H1 (cell line): Measurements from ENCODE around the gene PCCA. TPM values are rescaled to one million over a fixed set of nuclear protein-coding genes. Genes with fewer than 3 reads are reported as not detected.

ENCODE experiments used
- CTCF ChIA-PET: fragments of 300-600 bp; sonication (Branson Sonifier 250); formaldehyde crosslinking; loops from one replicate; lab custom pipeline; 2021; ENCODE audit not compliant: partially characterized antibody; lab: Charles Lee
- POLR2A ChIA-PET: fragments of 300-600 bp; sonication (Branson Sonifier 250); formaldehyde crosslinking; loops from one replicate; lab custom pipeline; 2021; ENCODE audit warnings: inconsistent platforms; ENCODE audit not compliant: partially characterized antibody; lab: Charles Lee
- DNase-seq, 2 experiments: peaks; one replicate each; pipeline versions ENCODE4 v3.0.0 to v3.0.0-alpha.2; 2010 to 2022; ENCODE audit warnings: low spot score in 2 of 2, low read depth in 1 of 2, mixed read lengths in 1 of 2
- FAIRE-seq: peaks from 2 replicates; lab custom pipeline; 2011; peaks lifted over from hg19 to GRCh38; lab: Jason Lieb, UNC
- H2AFZ ChIP-seq: 2 replicates; pipeline ENCODE4 v1.8.1; 2012; ENCODE audit warnings: low read length, inconsistent platforms
- H2AK5ac ChIP-seq: 2 replicates; pipeline ENCODE4 v1.6.1; 2013; ENCODE audit warnings: low read depth, low read length
- H2BK120ac ChIP-seq: replicated peaks from 2 replicates; pipeline ENCODE3; 2013; ENCODE audit warnings: low read depth, low read length, inconsistent platforms
- H2BK12ac ChIP-seq: 2 replicates; pipeline ENCODE4 v1.6.1; 2013; ENCODE audit warnings: low read depth, low read length
- H2BK15ac ChIP-seq: 2 replicates; pipeline ENCODE4 v1.6.1; 2013; ENCODE audit warnings: low read length
- H2BK20ac ChIP-seq: 2 replicates; pipeline ENCODE4 v1.6.1; 2013; ENCODE audit warnings: low read length
- H2BK5ac ChIP-seq: 2 replicates; pipeline ENCODE4 v1.6.1; 2013; ENCODE audit warnings: low read depth, low read length
- H3K14ac ChIP-seq: 2 replicates; pipeline ENCODE4 v1.6.1; 2013; ENCODE audit warnings: inconsistent platforms; ENCODE audit not compliant: insufficient read length
- H3K18ac ChIP-seq: 2 replicates; pipeline ENCODE4 v1.6.1; 2013; ENCODE audit warnings: low read length; ENCODE audit errors: extremely low read depth
- H3K23ac ChIP-seq: 2 replicates; pipeline ENCODE4 v1.6.1; 2013; ENCODE audit warnings: inconsistent platforms; ENCODE audit not compliant: insufficient read length
- H3K23me2 ChIP-seq: 2 replicates; pipeline ENCODE4 v1.6.1; 2013; ENCODE audit warnings: low read depth, low read length
- H3K27ac ChIP-seq: 2 replicates; pipeline ENCODE4 v1.6.1; 2011; ENCODE audit warnings: low read depth, low read length, inconsistent platforms
- H3K27me3 ChIP-seq, 4 experiments: replicated peaks in 1 of 4; 1 replicate in 1 of 4; 2 replicates in 3 of 4; pipeline versions ENCODE4 v1.6.1 to v1.8.1; 2011 to 2013; ENCODE audit warnings: low read length in 3 of 4, mild to moderate bottlenecking in 3 of 4, inconsistent platforms in 2 of 4, mixed read lengths in 2 of 4, moderate library complexity in 1 of 4; ENCODE audit not compliant: control insufficient read depth in 3 of 4, insufficient read depth in 3 of 4; ENCODE audit errors: extremely low read depth in 1 of 4
- H3K36me3 ChIP-seq, 4 experiments: 2 replicates each; pipeline versions ENCODE4 v1.6.1 to v1.8.1; 2011 to 2013; ENCODE audit warnings: mild to moderate bottlenecking in 4 of 4, low read length in 3 of 4, moderate library complexity in 2 of 4, control low read depth in 1 of 4, inconsistent platforms in 1 of 4; ENCODE audit not compliant: insufficient read depth in 4 of 4, control insufficient read depth in 2 of 4
- H3K4ac ChIP-seq: replicated peaks from 2 replicates; pipeline ENCODE3; 2013; ENCODE audit warnings: low read length, low read depth, mixed read lengths, inconsistent platforms; ENCODE audit not compliant: insufficient read length
- H3K4me1 ChIP-seq, 4 experiments: replicated peaks in 1 of 4; 1 replicate in 1 of 4; 2 replicates in 3 of 4; pipeline versions ENCODE4 v1.6.1 to v1.8.1; 2011 to 2013; ENCODE audit warnings: low read length in 3 of 4, inconsistent platforms in 2 of 4, mixed read lengths in 1 of 4; ENCODE audit not compliant: insufficient read depth in 4 of 4, control insufficient read depth in 3 of 4
- H3K4me2 ChIP-seq, 2 experiments: 2 replicates each; pipeline versions ENCODE4 v1.6.1 to v1.8.1; 2011 to 2013; ENCODE audit warnings: low read depth in 2 of 2, low read length in 2 of 2, control low read depth in 1 of 2, inconsistent platforms in 1 of 2, mild to moderate bottlenecking in 1 of 2; ENCODE audit not compliant: insufficient read depth in 1 of 2
- H3K4me3 ChIP-seq, 4 experiments: fragments of 200-600, 300-600 bp in 1 of 4; sonication (generic), shearing (Covaris generic), sonication (Bioruptor Twin) in 1 of 4; 2 replicates each; pipeline versions ENCODE4 v1.5.1 to v1.8.1; 2011 to 2016; ENCODE audit warnings: low read length in 4 of 4, low read depth in 3 of 4, control low read depth in 2 of 4, inconsistent platforms in 2 of 4, mild to moderate bottlenecking in 2 of 4, mixed read lengths in 1 of 4, moderate library complexity in 1 of 4; ENCODE audit not compliant: insufficient read depth in 2 of 4; ENCODE audit errors: extremely low read depth in 1 of 4
- H3K56ac ChIP-seq: replicated peaks from 2 replicates; pipeline ENCODE3; 2013; ENCODE audit warnings: low read depth, mild to moderate bottlenecking, mixed read lengths, low read length, inconsistent platforms; ENCODE audit not compliant: insufficient read length
- H3K79me1 ChIP-seq: 2 replicates; pipeline ENCODE4 v1.6.1; 2013; ENCODE audit warnings: low read depth, low read length, control low read depth
- H3K79me2 ChIP-seq, 2 experiments: 2 replicates each; pipeline versions ENCODE4 v1.6.1 to v1.8.1; 2012 to 2013; ENCODE audit warnings: low read length in 2 of 2, mild to moderate bottlenecking in 2 of 2, inconsistent platforms in 1 of 2; ENCODE audit not compliant: insufficient read depth in 2 of 2, control insufficient read depth in 1 of 2
- H3K9ac ChIP-seq, 4 experiments: replicated peaks in 1 of 4; 1 replicate in 1 of 4; 2 replicates in 3 of 4; pipeline versions ENCODE4 v1.6.1 to v1.8.1; 2011 to 2013; ENCODE audit warnings: low read depth in 3 of 4, low read length in 3 of 4, control low read depth in 2 of 4, mild to moderate bottlenecking in 2 of 4, moderate library complexity in 2 of 4, inconsistent platforms in 1 of 4; ENCODE audit errors: extremely low read depth in 1 of 4
- H3K9me3 ChIP-seq, 2 experiments: 2 replicates each; pipeline versions ENCODE4 v1.6.1 to v1.8.1; 2012 to 2013; ENCODE audit warnings: mild to moderate bottlenecking in 2 of 2, moderate library complexity in 2 of 2, control low read depth in 1 of 2, inconsistent platforms in 1 of 2, low read depth in 1 of 2, low read length in 1 of 2, mixed read lengths in 1 of 2; ENCODE audit not compliant: insufficient read depth in 2 of 2
- H4K20me1 ChIP-seq, 2 experiments: replicated peaks in 1 of 2; 2 replicates each; pipeline versions ENCODE3 to v1.8.1; 2011 to 2013; ENCODE audit warnings: inconsistent platforms in 2 of 2, low read length in 2 of 2, mild to moderate bottlenecking in 1 of 2; ENCODE audit not compliant: insufficient read depth in 2 of 2, control insufficient read depth in 1 of 2
- H4K5ac ChIP-seq: 2 replicates; pipeline ENCODE4 v1.6.1; 2013; ENCODE audit warnings: low read length, low read depth, mixed read lengths, inconsistent platforms; ENCODE audit not compliant: insufficient read length
- H4K8ac ChIP-seq: 2 replicates; pipeline ENCODE4 v1.8.0; 2013; ENCODE audit warnings: mild to moderate bottlenecking, moderate library complexity, low read length, inconsistent platforms; ENCODE audit not compliant: insufficient read depth; ENCODE audit errors: extremely low read depth
- H4K91ac ChIP-seq: replicated peaks from 2 replicates; pipeline ENCODE3; 2013; ENCODE audit warnings: low read length, mixed read lengths, inconsistent platforms; ENCODE audit not compliant: insufficient read length
- CBX5 ChIP-seq: fragments of 300-800, 300-1000 bp; sonication (generic); IDR thresholded peaks from 2 replicates; pipeline ENCODE4 v1.7.1; 2016; ENCODE audit warnings: antibody characterized with exemption, low read length, low read depth
- CHD1 ChIP-seq: IDR thresholded peaks from 2 replicates; pipeline ENCODE4 v1.6.1; 2012; ENCODE audit warnings: low read depth, low read length, improper control_type of control experiment
- EP300 ChIP-seq, 2 experiments: IDR thresholded peaks; 1 replicate in 1 of 2; 2 replicates in 1 of 2; pipeline ENCODE4 v1.6.1; 2011 to 2012; ENCODE audit warnings: low read depth in 2 of 2, low read length in 2 of 2, mild to moderate bottlenecking in 2 of 2, borderline replicate concordance in 1 of 2, inconsistent platforms in 1 of 2, moderate library complexity in 1 of 2
- JUND ChIP-seq: IDR thresholded peaks from 2 replicates; pipeline ENCODE4 v1.6.1; 2011; ENCODE audit warnings: mild to moderate bottlenecking, improper control_type of control experiment, low read length
- KDM4A ChIP-seq: IDR thresholded peaks from one replicate; pipeline ENCODE4 v1.7.1; 2012; ENCODE audit warnings: low read depth, mild to moderate bottlenecking, moderate library complexity, low read length, inconsistent platforms; ENCODE audit not compliant: severe bottlenecking
- NRF1 ChIP-seq: IDR thresholded peaks from 2 replicates; pipeline ENCODE4 v1.6.1; 2011; ENCODE audit warnings: mild to moderate bottlenecking, low read depth, low read length, improper control_type of control experiment
- POU5F1 ChIP-seq: IDR thresholded peaks from 2 replicates; pipeline ENCODE4 v1.6.1; 2011; ENCODE audit warnings: low read depth, mild to moderate bottlenecking, low read length, moderate library complexity
- RNF2 ChIP-seq: fragments of 200-900, 300-1000 bp; sonication (generic); IDR thresholded peaks from 2 replicates; pipeline ENCODE4 v1.7.1; 2016; ENCODE audit warnings: borderline replicate concordance, low read depth, mild to moderate bottlenecking, antibody characterized with exemption, low read length; ENCODE audit not compliant: poor library complexity, severe bottlenecking; ENCODE audit errors: missing control alignments
- SIN3A ChIP-seq, 2 experiments: IDR thresholded peaks in 1 of 2; conservative IDR thresholded peaks in 1 of 2; 2 replicates each; pipeline ENCODE4 v1.6.1; 2011 to 2012; ENCODE audit warnings: low read length in 2 of 2, improper control_type of control experiment in 1 of 2, low read depth in 1 of 2, mild to moderate bottlenecking in 1 of 2
- SIRT6 ChIP-seq: IDR thresholded peaks from one replicate; pipeline ENCODE4 v1.7.1; 2012; ENCODE audit warnings: low read length, inconsistent platforms
- SUZ12 ChIP-seq: fragments of 200-600 bp; sonication (generic); IDR thresholded peaks from 2 replicates; pipeline ENCODE4 v1.6.1; 2012; ENCODE audit warnings: mild to moderate bottlenecking, inconsistent platforms, low read length, moderate library complexity, mixed read lengths
- TAF1 ChIP-seq: IDR thresholded peaks from 2 replicates; pipeline ENCODE4 v1.6.1; 2011; ENCODE audit warnings: mild to moderate bottlenecking, low read depth, low read length
- TCF12 ChIP-seq: IDR thresholded peaks from 2 replicates; pipeline ENCODE4 v1.6.1; 2011; ENCODE audit warnings: low read depth, mild to moderate bottlenecking, low read length
- YY1 ChIP-seq: IDR thresholded peaks from 2 replicates; pipeline ENCODE4 v1.6.1; 2011; ENCODE audit warnings: low read depth, mild to moderate bottlenecking, low read length
- ZNF274 ChIP-seq: IDR thresholded peaks from 2 replicates; pipeline ENCODE4 v1.7.0; 2012; ENCODE audit warnings: low read length, borderline replicate concordance; ENCODE audit errors: extremely low read depth
- WGBS, 2 experiments: shearing (Covaris generic) in 1 of 2; methylation state at CpG; one replicate each; pipeline versions ENCODE4 v1.1.6 to v1.1.7; 2013 to 2015; ENCODE audit warnings: low lambda C conversion rate in 2 of 2, mixed read lengths in 2 of 2, inconsistent platforms in 1 of 2, low coverage in 1 of 2, missing lambda C conversion rate in 1 of 2; ENCODE audit not compliant: insufficient replicate concordance in 2 of 2, insufficient coverage in 1 of 2, insufficient read length in 1 of 2; ENCODE audit errors: extremely low coverage in 1 of 2, missing lambda C conversion rate in 1 of 2; 5-methylcytosine and 5-hydroxymethylcytosine counted together
- polyA plus RNA-seq, 7 experiments: library from polyadenylated mRNA; depleted of rRNA in 3 of 7; stranded (reverse) in 5 of 7; unstranded in 2 of 7; fragments of >200 nt in 5 of 7; fragments of 200-250 nt in 2 of 7; gene quantifications; 1 replicate in 5 of 7; 2 replicates in 1 of 7; 4 replicates in 1 of 7; pipeline versions ENCODE4 v1.2.1 to v1.2.3, GENCODE V29; 2011 to 2013; ENCODE audit warnings: missing spikeins in 2 of 7, mixed read lengths in 2 of 7
- total RNA-seq: library from RNA; stranded (reverse); fragmentation: NEBNext Ultra II Directional; extraction: Animal tissue kit (Norgen Biotek cat#: 25700); gene quantifications from 2 replicates; pipeline ENCODE4 v1.2.1, GENCODE V29; 2021

The PCCA gene
- total and polyA plus RNA-seq, 2 of the 8 experiments (the other 6 are each of a cell fraction or from before 2014, with no cell fraction given): 18.4 to 49.8 TPM

GRCh38 chr13:100523981-100524386, 435.1 kb downstream of the PCCA start:
- Histone ChIP-seq H4K8ac (no peak overlapping the region), H3K4me3 (no peak overlapping the region), H4K5ac (no peak overlapping the region), H3K23ac (no peak overlapping the region), H2BK120ac (no peak overlapping the region), H3K79me2 (no peaks in the 10 kb centered on the region), H2AK5ac (no peak overlapping the region), H2BK12ac (no peak overlapping the region), H4K20me1 (no peaks in the 10 kb centered on the region), H3K9me3 (no peaks in the 10 kb centered on the region), H3K14ac (no peak overlapping the region), H3K4me1 (peaks cover 4 to 21% (median 11%) of the 10 kb centered on the region in 4 experiments), H2BK15ac (no peak overlapping the region), H3K9ac (no peak overlapping the region), H2BK5ac (no peak overlapping the region), H3K79me1 (no peaks in the 10 kb centered on the region), H3K4ac (no peak overlapping the region), H3K23me2 (no peaks in the 10 kb centered on the region), H3K56ac (no peak overlapping the region), H4K91ac (no peak overlapping the region), H3K27me3 (no peaks in the 10 kb centered on the region), H3K18ac (no peak overlapping the region), H2BK20ac (no peak overlapping the region), H2AFZ (no peak overlapping the region), H3K36me3 (no peaks in the 10 kb centered on the region), H3K27ac (no peak overlapping the region), H3K4me2 (no peak overlapping the region)
- FAIRE-seq: no peak
- 92% methylated on average over 8 of the region's 8 CpGs; no CpG with 5 or more reads in 1 of the 2 experiments for WGBS, 2 experiments
- POLR2A ChIA-PET: no interaction called here
- CTCF ChIA-PET: interaction anchor here (0.6 to 2.1 kb wide), 9 partner anchors 9 to 945 kb away, joined by 3 to 4 read pairs (median 3); no protein-coding TSS in a partner anchor
- no peak for DNase-seq
- no peak for TF ChIP-seq POU5F1
- no peak for TF ChIP-seq SIRT6
- no peak for TF ChIP-seq TCF12
- TF ChIP-seq TAF1: no peak
- no peak for TF ChIP-seq YY1
- no peak for TF ChIP-seq SUZ12
- TF ChIP-seq CBX5: no peak
- no peak for TF ChIP-seq KDM4A
- no peak for TF ChIP-seq NRF1
- TF ChIP-seq ZNF274: no peak
- TF ChIP-seq RNF2: no peak
- no peak for TF ChIP-seq CHD1
- TF ChIP-seq EP300 (IDR thresholded peaks at IDR 0.05; ENCODE audit: borderline replicate concordance in 1 of 2, low read depth in 2 of 2, low read length in 2 of 2): no peak
- TF ChIP-seq SIN3A (conservative IDR thresholded peaks at IDR 0.05 in 1 of 2, IDR thresholded peaks at IDR 0.05 in 1 of 2; ENCODE audit: low read depth in 1 of 2, low read length in 2 of 2): no peak
- no peak for TF ChIP-seq JUND
